ENCODE measurements around the gene XPNPEP1. TPM values are rescaled to one million over a fixed set of nuclear protein-coding genes. Genes with fewer than 3 reads are reported as not detected.
A peak's percentile ranks its signal among the peaks of the same experiment; 100 is the strongest.
"Not testable (repeated sequence)": the region's sequence is repeated elsewhere in the genome, so short reads cannot be mapped to it uniquely, and the experiment has no call there.

The XPNPEP1 gene
- total RNA-seq, 1 donor from 2014 or later, result 80.6 TPM

GRCh38 chr10:109924087-109924486, 776 bp upstream of the XPNPEP1 start:
- no peak for DNase-seq (ENCODE audit: low spot score)
- Mint-ChIP-seq H3K9me3 (ENCODE audit: low read depth) (no peaks in the 10 kb centered on the region), H3K27me3 (ENCODE audit: low read depth) (no peaks in the 10 kb centered on the region), H3K4me3 (ENCODE audit: unreplicated experiment) (peak overlapping the region; percentile 81), H3K36me3 (ENCODE audit: low read depth) (no peaks in the 10 kb centered on the region), H3K27ac (ENCODE audit: unreplicated experiment) (peak overlapping the region; percentile 41), H3K4me1 (ENCODE audit: low read depth) (peaks cover 40% of the 10 kb centered on the region)
- no peak for TF ChIP-seq CTCF (IDR thresholded peaks at IDR 0.05)

- H3K27me3 Mint-ChIP-seq (ENCODE audit: low read depth), result no peaks in the 10 kb centered on the region
- H3K4me1 Mint-ChIP-seq (ENCODE audit: low read depth), result peaks cover 40% of the 10 kb centered on the region
- peak overlapping the region; percentile 87 for H3K27ac Mint-ChIP-seq (ENCODE audit: unreplicated experiment)
- peak overlapping the region; percentile 81 for H3K4me3 Mint-ChIP-seq (ENCODE audit: unreplicated experiment)
- TF ChIP-seq CTCF (IDR thresholded peaks at IDR 0.05), result no peak
- H3K36me3 Mint-ChIP-seq (ENCODE audit: low read depth), result no peaks in the 10 kb centered on the region
- no peaks in the 10 kb centered on the region for H3K9me3 Mint-ChIP-seq (ENCODE audit: low read depth)
- no peak for DNase-seq (ENCODE audit: low spot score)
These were observed 844 bp downstream of the XPNPEP1 start for GRCh38 chr10:109922358-109922975.

GRCh38 chr10:109920016-109920415, 3.3 kb downstream of the XPNPEP1 start:
- no peak for DNase-seq (ENCODE audit: low spot score)
- peaks cover 4% of the 10 kb centered on the region for H3K36me3 Mint-ChIP-seq (ENCODE audit: low read depth)
- H3K27ac Mint-ChIP-seq (ENCODE audit: unreplicated experiment), result peak overlapping the region; percentile 41
- peaks cover 53% of the 10 kb centered on the region for H3K4me1 Mint-ChIP-seq (ENCODE audit: low read depth)
- peaks cover 3% of the 10 kb centered on the region for H3K9me3 Mint-ChIP-seq (ENCODE audit: low read depth)
- no peak overlapping the region for H3K4me3 Mint-ChIP-seq (ENCODE audit: unreplicated experiment)
- no peak for TF ChIP-seq CTCF (IDR thresholded peaks at IDR 0.05)
- H3K27me3 Mint-ChIP-seq (ENCODE audit: low read depth), result no peaks in the 10 kb centered on the region

- Mint-ChIP-seq H3K4me1 (ENCODE audit: low read depth) (peaks cover 56% of the 10 kb centered on the region), H3K27me3 (ENCODE audit: low read depth) (no peaks in the 10 kb centered on the region), H3K9me3 (ENCODE audit: low read depth) (peaks cover 3% of the 10 kb centered on the region), H3K36me3 (ENCODE audit: low read depth) (peaks cover 7% of the 10 kb centered on the region), H3K27ac (ENCODE audit: unreplicated experiment) (no peak overlapping the region), H3K4me3 (ENCODE audit: unreplicated experiment) (no peak overlapping the region)
- TF ChIP-seq CTCF (IDR thresholded peaks at IDR 0.05), result no peak
- no peak for DNase-seq (ENCODE audit: low spot score)
These were observed 4.1 kb downstream of the XPNPEP1 start for GRCh38 chr10:109919220-109919619.

- not testable (repeated sequence) for H3K36me3 Mint-ChIP-seq (ENCODE audit: low read depth); H3K27ac Mint-ChIP-seq (ENCODE audit: unreplicated experiment); H3K9me3 Mint-ChIP-seq (ENCODE audit: low read depth); H3K27me3 Mint-ChIP-seq (ENCODE audit: low read depth); DNase-seq (ENCODE audit: low spot score); H3K4me3 Mint-ChIP-seq (ENCODE audit: unreplicated experiment)
- H3K4me1 Mint-ChIP-seq (ENCODE audit: low read depth), result peaks cover 56% of the 10 kb centered on the region
These were observed 4.6 kb downstream of the XPNPEP1 start for GRCh38 chr10:109918707-109919106.

- Mint-ChIP-seq H3K36me3 (ENCODE audit: low read depth) (peaks cover 12% of the 10 kb centered on the region), H3K4me3 (ENCODE audit: unreplicated experiment) (no peak overlapping the region), H3K4me1 (ENCODE audit: low read depth) (peaks cover 52% of the 10 kb centered on the region), H3K27me3 (ENCODE audit: low read depth) (no peaks in the 10 kb centered on the region), H3K27ac (ENCODE audit: unreplicated experiment) (peak overlapping the region; percentile 89), H3K9me3 (ENCODE audit: low read depth) (peaks cover 3% of the 10 kb centered on the region)
- DNase-seq (ENCODE audit: low spot score), result no peak
- TF ChIP-seq CTCF (IDR thresholded peaks at IDR 0.05), result no peak
These were observed 7.7 kb downstream of the XPNPEP1 start for GRCh38 chr10:109915566-109915965.
